HepG2 (cell line): ENCODE results near the gene NR2F1. TPM values are rescaled to one million over a fixed set of nuclear protein-coding genes. Genes with fewer than 3 reads are reported as not detected.

Experiments used
- AFF4 ChIP-seq: sonication (generic); formaldehyde crosslinking; IDR thresholded peaks from 2 replicates; pipeline ENCODE4 v1.4.0; 2020; ENCODE audit warnings: missing genetic modification reagents
- AHR ChIP-seq: IDR thresholded peaks from 2 replicates; pipeline ENCODE4 v1.6.1; 2018; ENCODE audit warnings: missing genetic modification reagents, missing compliant biosample characterization
- EEA1 ChIP-seq: sonication (generic); formaldehyde crosslinking; IDR thresholded peaks from 2 replicates; pipeline ENCODE4 v1.5.1; 2020; ENCODE audit warnings: mild to moderate bottlenecking, missing genetic modification reagents, borderline replicate concordance
- ESRRA ChIP-seq: sonication (generic); formaldehyde crosslinking; IDR thresholded peaks from 2 replicates; pipeline ENCODE4 v1.5.1; 2020; ENCODE audit warnings: mild to moderate bottlenecking, low read depth, missing genetic modification reagents
- HHEX ChIP-seq: IDR thresholded peaks from 2 replicates; pipeline ENCODE4 v1.6.1; 2016; ENCODE audit warnings: control low read depth
- HNRNPH1 ChIP-seq: fragments of 200-400 bp; formaldehyde crosslinking; optimal IDR thresholded peaks from 2 replicates; pipeline ENCODE3; 2017; ENCODE audit warnings: mild to moderate bottlenecking, low read depth, low read length
- KLF12 ChIP-seq: sonication (generic); formaldehyde crosslinking; IDR thresholded peaks from 2 replicates; pipeline ENCODE4 v1.4.0; 2020; ENCODE audit warnings: missing genetic modification reagents, borderline replicate concordance
- MEF2D ChIP-seq: sonication (generic); formaldehyde crosslinking; IDR thresholded peaks from 2 replicates; pipeline ENCODE4 v1.5.1; 2020; ENCODE audit warnings: mild to moderate bottlenecking, missing genetic modification reagents
- RARG ChIP-seq: sonication (generic); formaldehyde crosslinking; IDR thresholded peaks from 2 replicates; pipeline ENCODE4 v1.4.0; 2020; ENCODE audit warnings: low read depth, mild to moderate bottlenecking, missing genetic modification reagents
- REL ChIP-seq: sonication (generic); formaldehyde crosslinking; conservative IDR thresholded peaks from 2 replicates; pipeline ENCODE4 v1.8.0; 2022; ENCODE audit warnings: mild to moderate bottlenecking, missing genetic modification reagents, moderate library complexity
- SAP130 ChIP-seq: IDR thresholded peaks from 2 replicates; pipeline ENCODE4 v1.6.1; 2016; ENCODE audit warnings: low read depth
- SRSF1 ChIP-seq: fragments of 200-400 bp; formaldehyde crosslinking; optimal IDR thresholded peaks from 2 replicates; pipeline ENCODE3; 2017; ENCODE audit warnings: mild to moderate bottlenecking, low read depth, low read length, moderate library complexity
- SSRP1 ChIP-seq: IDR thresholded peaks from 2 replicates; pipeline ENCODE4 v1.6.1; 2016; ENCODE audit warnings: control low read depth
- YEATS4 ChIP-seq: sonication (generic); formaldehyde crosslinking; IDR thresholded peaks from 2 replicates; pipeline ENCODE4 v1.4.0; 2020; ENCODE audit warnings: missing genetic modification reagents, borderline replicate concordance
- ZBTB8A ChIP-seq: sonication (generic); formaldehyde crosslinking; IDR thresholded peaks from 2 replicates; pipeline ENCODE4 v1.4.0; 2020; ENCODE audit warnings: mild to moderate bottlenecking, low read depth, missing genetic modification reagents, borderline replicate concordance
- ZFYVE20 ChIP-seq: sonication (generic); formaldehyde crosslinking; IDR thresholded peaks from 2 replicates; pipeline ENCODE4 v1.8.0; 2023; ENCODE audit warnings: low read depth, mild to moderate bottlenecking, moderate library complexity, missing genetic modification reagents, borderline replicate concordance
- ZNF337 ChIP-seq: sonication (generic); formaldehyde crosslinking; IDR thresholded peaks from 2 replicates; pipeline ENCODE4 v1.5.1; 2020; ENCODE audit warnings: missing genetic modification reagents, low read depth, mild to moderate bottlenecking, borderline replicate concordance
- ZNF543 ChIP-seq: sonication (generic); formaldehyde crosslinking; IDR thresholded peaks from 2 replicates; pipeline ENCODE4 v1.4.0; 2020; ENCODE audit warnings: mild to moderate bottlenecking, missing genetic modification reagents
- ZNF564 ChIP-seq: sonication (generic); formaldehyde crosslinking; IDR thresholded peaks from 2 replicates; pipeline ENCODE4 v1.8.1; 2023; ENCODE audit warnings: mild to moderate bottlenecking, missing genetic modification reagents
- ZNF772 ChIP-seq: sonication (generic); formaldehyde crosslinking; IDR thresholded peaks from 2 replicates; pipeline ENCODE4 v1.5.0; 2020; ENCODE audit warnings: mild to moderate bottlenecking, missing genetic modification reagents
- ZNF782 ChIP-seq: sonication (generic); formaldehyde crosslinking; IDR thresholded peaks from 2 replicates; pipeline ENCODE4 v1.4.0; 2020; ENCODE audit warnings: missing genetic modification reagents, mild to moderate bottlenecking, borderline replicate concordance
- ZSCAN21 ChIP-seq: sonication (generic); formaldehyde crosslinking; IDR thresholded peaks from 2 replicates; pipeline ENCODE4 v1.8.0; 2022; ENCODE audit warnings: mild to moderate bottlenecking, missing genetic modification reagents, moderate library complexity, borderline replicate concordance
- polyA plus RNA-seq, 8 experiments: library from polyadenylated mRNA; depleted of rRNA in 3 of 8; stranded (reverse) in 7 of 8; unstranded in 1 of 8; fragments of >200 nt; fragmentation: Illumina TruSeq in 4 of 8; extraction: Trizol in 4 of 8; gene quantifications; 2 replicates each; pipeline versions ENCODE4 v1.2.1 to v1.2.3, GENCODE V29; 2011 to 2016; ENCODE audit warnings: low read depth in 4 of 8, missing spikeins in 1 of 8, mixed read lengths in 1 of 8; ENCODE audit not compliant: insufficient read depth in 1 of 8
- total RNA-seq, 5 experiments: library from RNA; depleted of rRNA; stranded (reverse); fragments of >200 nt; fragmentation: Illumina TruSeq; extraction: Trizol; gene quantifications; 2 replicates each; pipeline ENCODE4 v1.2.3, GENCODE V29; 2016; ENCODE audit warnings: low read depth in 1 of 5
- TF ChIP-seq, protein P1 (sequence below): IDR thresholded peaks from 2 replicates; pipeline ENCODE4 v1.6.1; 2016; ENCODE audit warnings: mild to moderate bottlenecking
- TF ChIP-seq, protein P2 (sequence below), 2 experiments: sonication (generic) in 1 of 2; formaldehyde crosslinking in 1 of 2; IDR thresholded peaks; 2 replicates each; pipeline versions ENCODE4 v1.4.0 to v1.6.1; 2018 to 2020; ENCODE audit warnings: missing genetic modification reagents in 2 of 2, borderline replicate concordance in 1 of 2, low read depth in 1 of 2, mild to moderate bottlenecking in 1 of 2, missing biosample characterization in 1 of 2

Gene NR2F1
- total and polyA plus RNA-seq, 2 of the 13 experiments (the other 11 are each of a cell fraction or from before 2014, with no cell fraction given), result 17.1 to 59.7 TPM

- TF ChIP-seq MEF2D (CRISPR knock-in tag) (no peak), RARG (CRISPR knock-in tag) (no peak), ZBTB8A (no peak), ZNF337 (no peak), SAP130 (CRISPR knock-in tag) (peak; percentile 18; the same call in 1 of the 2 replicates), ZSCAN21 (CRISPR knock-in tag) (no peak), KLF12 (CRISPR knock-in tag) (no peak), HHEX (CRISPR knock-in tag) (no peak), AHR (CRISPR knock-in tag) (no peak), YEATS4 (CRISPR knock-in tag) (peak; percentile 44; the same call in 1 of the 2 replicates), EEA1 (CRISPR knock-in tag) (no peak), ZNF564 (CRISPR knock-in tag) (no peak), ZNF543 (CRISPR knock-in tag) (no peak), ESRRA (CRISPR knock-in tag) (no peak), SRSF1 (peak; percentile 55), SSRP1 (CRISPR knock-in tag) (peak; percentile 47; the same call in 1 of the 2 replicates), ZNF772 (no peak), ZFYVE20 (CRISPR knock-in tag) (no peak), REL (CRISPR knock-in tag) (no peak), AFF4 (CRISPR knock-in tag) (no peak), ZNF782 (CRISPR knock-in tag) (no peak), HNRNPH1 (no peak)
- TF ChIP-seq, protein P1, sequence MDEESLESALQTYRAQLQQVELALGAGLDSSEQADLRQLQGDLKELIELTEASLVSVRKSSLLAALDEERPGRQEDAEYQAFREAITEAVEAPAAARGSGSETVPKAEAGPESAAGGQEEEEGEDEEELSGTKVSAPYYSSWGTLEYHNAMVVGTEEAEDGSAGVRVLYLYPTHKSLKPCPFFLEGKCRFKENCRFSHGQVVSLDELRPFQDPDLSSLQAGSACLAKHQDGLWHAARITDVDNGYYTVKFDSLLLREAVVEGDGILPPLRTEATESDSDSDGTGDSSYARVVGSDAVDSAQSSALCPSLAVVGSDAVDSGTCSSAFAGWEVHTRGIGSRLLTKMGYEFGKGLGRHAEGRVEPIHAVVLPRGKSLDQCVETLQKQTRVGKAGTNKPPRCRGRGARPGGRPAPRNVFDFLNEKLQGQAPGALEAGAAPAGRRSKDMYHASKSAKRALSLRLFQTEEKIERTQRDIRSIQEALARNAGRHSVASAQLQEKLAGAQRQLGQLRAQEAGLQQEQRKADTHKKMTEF (CRISPR knock-in tag), result no peak
- TF ChIP-seq, protein P2, sequence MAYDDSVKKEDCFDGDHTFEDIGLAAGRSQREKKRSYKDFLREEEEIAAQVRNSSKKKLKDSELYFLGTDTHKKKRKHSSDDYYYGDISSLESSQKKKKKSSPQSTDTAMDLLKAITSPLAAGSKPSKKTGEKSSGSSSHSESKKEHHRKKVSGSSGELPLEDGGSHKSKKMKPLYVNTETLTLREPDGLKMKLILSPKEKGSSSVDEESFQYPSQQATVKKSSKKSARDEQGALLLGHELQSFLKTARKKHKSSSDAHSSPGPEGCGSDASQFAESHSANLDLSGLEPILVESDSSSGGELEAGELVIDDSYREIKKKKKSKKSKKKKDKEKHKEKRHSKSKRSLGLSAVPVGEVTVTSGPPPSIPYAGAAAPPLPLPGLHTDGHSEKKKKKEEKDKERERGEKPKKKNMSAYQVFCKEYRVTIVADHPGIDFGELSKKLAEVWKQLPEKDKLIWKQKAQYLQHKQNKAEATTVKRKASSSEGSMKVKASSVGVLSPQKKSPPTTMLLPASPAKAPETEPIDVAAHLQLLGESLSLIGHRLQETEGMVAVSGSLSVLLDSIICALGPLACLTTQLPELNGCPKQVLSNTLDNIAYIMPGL (CRISPR knock-in tag; IDR thresholded peaks at IDR 0.05; ENCODE audit: borderline replicate concordance in 1 of 2, low read depth in 1 of 2), result peak in 1 of 2 experiments; percentile 28; a peak in 1 of 4 replicates
Measured at GRCh38 chr5:93585041-93585766, 2.2 kb downstream of the NR2F1 start (continued).
